Activated naive CD4-positive, alpha-beta T cell treated with anti-CD3 and anti-CD28 coated beads, Interleukin-2, amount 50 U/mL, for 16 hours (primary cell): ENCODE results near the gene BEND3.

Source experiments
- DNase-seq: peaks from one replicate; pipeline ENCODE4 v3.0.0-alpha.2; 2020

Gene BEND3

DNA sequence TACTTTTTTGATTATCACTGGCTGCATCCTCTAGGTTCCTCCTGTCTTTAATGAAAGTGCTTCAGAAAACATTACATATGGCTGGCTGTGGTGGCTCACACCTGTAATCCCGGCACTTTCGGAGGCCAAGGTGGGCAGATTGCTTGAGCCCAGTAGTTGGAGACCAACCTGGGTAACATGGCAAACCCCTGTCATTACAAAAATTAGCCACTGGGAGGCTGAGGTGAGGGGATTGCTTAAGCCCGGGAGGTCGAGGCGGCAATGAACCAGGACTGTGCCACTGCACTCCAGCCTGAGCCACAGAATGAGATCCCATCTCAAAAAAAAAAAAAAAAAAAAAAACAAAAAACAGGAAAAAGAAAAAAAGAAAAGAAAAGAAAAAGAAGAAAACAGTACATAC lies 35.3 kb downstream of the BEND3 start:
- no peak for DNase-seq

DNA sequence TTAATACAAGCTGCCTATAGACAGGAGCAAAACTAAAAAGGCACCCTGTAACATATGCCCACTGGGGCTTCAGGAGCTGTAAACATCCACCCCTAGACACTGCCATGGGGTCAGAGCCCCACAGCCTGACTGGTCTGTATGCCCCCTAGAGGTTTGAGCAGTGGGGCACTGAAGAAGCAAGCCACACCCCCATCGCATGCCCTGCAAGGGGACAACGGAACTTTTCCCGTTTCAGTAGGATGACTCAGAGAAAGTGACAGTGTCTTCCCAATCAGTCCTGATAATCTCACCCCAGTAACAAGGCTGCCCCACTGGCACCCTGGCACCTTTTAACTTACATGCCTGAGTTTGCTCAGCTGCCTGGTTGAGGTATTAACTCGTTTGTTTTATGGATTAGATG lies 35.9 kb downstream of the BEND3 start:
- no peak for DNase-seq

DNA sequence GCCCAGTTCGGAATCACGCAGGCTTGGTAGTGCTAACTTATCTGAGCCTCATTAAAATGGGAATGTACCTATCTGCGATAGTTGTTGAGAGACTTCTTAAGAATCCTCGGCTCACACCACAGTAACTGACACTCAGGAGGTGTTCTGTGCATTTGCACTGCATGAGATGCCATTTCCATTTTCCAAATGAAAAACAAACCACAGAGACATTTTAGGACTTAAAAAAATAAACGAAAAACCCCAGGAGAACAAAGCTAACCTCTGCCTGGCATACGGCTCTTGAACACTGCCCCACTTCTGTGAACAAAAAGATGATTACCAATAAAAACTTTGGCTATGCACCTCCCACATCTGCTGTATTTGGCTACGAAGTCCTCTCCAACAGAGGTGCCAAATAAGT lies 37.6 kb downstream of the BEND3 start:
- DNase-seq, result no peak

DNA sequence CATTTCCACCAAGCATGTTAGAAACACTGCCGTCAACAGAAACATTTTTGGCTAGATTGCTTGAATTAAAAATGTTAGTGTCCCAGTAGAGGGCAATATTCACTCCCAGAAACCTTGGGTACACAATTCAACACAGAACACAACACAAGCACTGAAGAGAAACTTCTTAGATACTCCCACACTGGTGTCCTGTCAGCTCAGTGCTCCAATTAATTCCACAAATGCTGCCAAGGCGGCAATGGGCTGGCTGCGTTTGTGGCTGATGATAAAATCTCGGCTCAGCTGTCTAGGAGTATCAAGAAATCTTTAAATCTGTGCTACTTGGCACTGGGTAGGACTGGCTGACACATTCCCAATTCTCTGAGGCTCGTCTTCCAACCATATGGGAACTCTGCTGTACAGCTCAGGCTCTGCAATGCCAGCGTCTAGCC lies 39.3 kb downstream of the BEND3 start:
- DNase-seq, result no peak

DNA sequence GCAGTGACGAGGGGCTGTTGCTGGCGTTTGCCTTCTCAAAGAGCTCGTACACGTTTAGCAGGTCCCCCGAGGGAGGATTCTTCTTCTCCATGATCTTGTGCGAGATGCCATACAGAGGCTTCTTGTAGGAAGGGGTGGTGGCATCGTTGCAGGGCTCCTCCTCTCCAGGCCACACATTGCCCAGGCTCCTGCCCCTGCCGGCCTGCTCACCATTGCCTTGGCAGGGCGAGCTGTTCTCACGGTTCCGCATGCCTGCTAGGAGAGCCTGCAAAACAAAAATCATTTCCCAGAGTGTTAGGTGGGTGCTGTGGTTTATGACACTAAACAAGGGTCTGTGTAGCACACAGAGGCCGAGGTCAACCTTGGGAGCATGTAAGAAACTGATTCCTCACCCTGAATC lies 44.6 kb downstream of the BEND3 start:
- no peak for DNase-seq

DNA sequence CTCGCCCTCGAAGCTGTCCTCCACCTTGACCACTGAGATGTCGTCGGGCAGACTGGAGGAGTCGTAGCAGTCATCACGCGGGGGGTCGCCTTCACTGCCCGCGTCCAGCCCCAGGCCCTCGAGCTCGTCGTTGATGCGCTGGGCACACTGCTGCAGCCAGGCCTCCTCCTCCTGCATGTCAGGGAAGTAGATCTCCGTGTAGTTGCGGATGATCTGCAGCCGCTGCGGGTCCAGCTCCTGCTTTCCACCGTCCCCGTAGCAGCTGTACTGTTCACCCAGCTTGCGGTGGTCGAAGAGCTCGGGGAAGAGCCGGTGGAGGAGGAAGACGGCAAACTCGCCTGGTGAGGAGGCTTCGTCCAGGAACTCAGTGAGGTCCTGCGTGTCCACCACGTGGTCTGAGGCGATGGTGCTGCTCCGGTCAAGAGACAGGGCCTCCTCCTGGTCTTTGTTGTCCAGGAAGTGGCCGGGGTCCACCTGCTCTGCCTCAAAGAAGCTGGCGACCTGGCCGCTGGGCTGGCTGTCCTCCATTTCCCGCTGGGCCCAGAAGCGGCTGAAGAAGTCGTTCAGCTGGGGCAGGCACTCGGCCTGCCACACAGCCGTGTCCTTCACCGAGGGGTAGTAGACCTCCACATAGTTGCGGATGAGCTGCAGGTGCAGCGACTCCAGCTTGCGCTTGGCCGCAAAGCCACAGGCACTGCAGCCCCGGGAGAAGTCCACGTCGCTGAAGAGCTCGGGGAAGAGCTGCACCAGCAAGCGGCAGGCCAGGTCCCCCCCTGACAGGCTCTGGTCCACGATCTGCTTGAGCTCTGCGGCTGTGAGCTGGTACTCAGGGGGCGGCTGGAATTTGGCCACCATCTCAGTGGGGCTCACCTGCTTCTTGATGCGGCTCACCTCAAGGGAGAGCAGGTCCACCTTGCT lies 45.4 kb downstream of the BEND3 start:
- DNase-seq, result no peak

DNA sequence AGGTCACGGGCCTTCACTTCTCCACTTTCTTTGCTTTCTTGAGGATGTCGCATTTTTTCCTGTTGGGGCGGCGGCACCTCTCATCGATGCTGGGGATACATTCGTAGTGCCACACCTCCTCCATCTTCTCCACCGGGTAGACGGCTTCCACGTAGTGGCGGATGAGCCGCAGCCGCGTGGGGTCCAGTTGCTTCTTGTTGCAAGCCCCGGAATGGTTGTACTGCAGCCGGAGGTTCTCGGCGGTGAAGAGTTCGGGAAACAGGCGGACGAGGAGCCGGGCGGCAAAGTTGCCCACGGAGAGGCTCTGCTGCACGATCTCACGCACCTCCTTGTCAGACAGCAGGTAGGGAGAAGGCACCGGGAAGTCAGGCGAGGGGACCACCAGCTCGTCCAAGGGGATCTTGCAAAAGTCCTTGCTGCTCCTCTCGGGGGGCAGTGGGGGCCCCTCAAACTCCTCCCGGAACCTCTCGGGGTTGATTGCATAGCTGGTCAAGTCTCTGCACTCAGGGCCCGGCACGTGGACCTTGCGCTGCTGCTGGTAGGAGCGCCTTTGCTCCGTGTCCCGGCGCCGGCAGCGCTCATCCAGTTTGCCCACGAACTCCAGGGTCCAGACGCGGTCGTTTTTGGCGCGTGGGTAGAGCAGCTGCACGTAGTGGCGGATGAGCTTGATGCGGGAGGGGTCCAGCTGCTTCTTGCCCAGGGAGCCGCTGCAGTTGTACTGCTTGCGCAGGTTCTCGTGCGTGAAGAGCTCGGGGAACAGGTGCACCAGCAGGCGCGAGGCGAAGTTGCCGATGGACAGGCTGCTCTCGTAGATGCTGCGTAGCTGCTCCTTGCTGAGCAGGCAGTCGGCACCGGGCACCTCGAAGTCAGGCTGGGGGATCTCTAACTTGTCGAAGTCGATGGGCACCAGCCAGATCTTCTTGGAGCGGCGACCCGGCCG lies 46.4 kb downstream of the BEND3 start:
- DNase-seq, result no peak

DNA sequence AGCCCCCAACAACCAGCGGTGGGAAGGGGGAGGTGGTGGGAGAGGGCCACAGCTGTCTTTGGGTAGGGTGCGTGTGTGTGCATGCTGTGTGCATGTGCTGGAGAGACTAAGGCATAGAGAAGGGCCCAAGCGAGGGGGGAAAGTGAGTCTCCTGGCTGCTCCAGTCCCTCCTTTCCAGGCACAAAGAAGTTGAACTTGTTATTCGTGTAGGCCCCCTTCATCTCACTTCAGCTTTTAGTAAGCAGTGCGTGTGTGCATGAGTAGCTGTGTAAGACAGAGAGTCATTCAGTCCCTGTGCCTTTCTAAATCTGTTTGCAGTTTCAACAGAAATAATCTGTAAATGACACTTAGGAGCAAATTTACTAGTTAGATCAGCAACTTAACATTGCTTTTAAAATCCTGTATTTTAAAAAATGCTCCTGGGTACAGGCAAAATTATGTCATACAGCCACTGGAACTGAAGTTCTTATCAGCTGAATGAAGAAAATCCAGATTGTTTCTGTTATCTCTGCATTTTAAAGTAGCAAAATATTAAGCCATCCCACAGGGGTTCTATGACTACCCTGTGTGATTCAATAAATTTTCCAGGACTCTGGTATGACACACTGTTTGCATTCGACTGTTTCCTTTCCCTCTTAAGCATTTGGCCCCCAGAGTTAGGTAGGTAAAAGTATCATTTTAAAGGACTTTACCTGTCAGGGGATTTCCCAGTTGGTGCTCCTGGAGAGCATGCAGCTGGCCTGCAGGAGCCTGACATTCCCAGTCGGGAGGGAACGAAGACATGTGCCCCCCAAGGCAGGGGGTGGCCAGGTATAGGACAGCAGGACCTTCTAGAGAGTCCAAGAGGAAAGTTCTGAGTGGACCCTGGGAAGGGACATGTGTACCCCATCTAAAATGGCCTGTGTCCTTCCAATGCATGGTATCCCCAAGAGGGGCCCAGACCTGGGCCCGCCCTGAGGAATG lies 48.3 kb downstream of the BEND3 start:
- no peak for DNase-seq

DNA sequence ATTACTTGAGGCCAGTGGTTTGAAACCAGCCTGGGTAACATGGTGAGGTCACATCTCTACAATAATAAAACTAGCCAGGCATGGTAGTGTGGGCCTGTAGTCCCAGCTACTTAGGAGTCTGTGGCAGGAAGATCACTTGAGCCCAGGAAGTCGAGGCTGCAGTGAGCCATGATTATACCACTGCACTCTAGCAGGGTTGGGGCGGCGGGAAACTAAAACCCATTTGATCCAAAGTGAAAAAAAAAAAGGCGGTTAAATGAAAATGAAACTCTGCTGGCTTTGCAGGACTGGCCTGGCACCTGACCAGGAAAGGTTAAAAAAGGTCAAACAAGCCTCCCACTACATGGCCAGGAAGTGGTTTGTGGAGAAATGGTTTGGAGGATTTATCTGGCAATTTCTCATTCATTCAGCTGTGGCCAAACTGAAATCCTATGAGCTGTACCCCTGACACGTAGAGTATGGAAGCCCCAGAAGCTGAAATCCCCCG lies 50.7 kb downstream of the BEND3 start:
- no peak for DNase-seq

DNA sequence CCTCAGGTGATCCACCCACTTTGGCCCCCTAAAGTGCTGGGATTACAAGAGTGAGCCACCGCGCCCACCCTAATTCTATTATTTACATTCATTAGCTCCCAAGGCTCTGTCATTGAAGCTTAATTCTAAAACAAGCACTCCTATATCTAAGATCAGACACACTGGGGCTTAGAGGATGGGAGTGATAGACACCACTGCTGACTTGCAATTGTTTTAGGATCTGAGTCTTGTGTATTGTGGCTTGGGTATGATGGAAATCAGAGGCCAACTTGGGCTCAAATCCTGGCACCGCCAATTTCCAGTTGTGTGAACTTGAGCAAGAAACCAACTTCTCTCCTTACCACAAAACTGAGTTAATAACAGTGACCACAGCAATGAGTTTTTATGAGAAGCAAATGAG lies 52.6 kb downstream of the BEND3 start:
- DNase-seq, result no peak

DNA sequence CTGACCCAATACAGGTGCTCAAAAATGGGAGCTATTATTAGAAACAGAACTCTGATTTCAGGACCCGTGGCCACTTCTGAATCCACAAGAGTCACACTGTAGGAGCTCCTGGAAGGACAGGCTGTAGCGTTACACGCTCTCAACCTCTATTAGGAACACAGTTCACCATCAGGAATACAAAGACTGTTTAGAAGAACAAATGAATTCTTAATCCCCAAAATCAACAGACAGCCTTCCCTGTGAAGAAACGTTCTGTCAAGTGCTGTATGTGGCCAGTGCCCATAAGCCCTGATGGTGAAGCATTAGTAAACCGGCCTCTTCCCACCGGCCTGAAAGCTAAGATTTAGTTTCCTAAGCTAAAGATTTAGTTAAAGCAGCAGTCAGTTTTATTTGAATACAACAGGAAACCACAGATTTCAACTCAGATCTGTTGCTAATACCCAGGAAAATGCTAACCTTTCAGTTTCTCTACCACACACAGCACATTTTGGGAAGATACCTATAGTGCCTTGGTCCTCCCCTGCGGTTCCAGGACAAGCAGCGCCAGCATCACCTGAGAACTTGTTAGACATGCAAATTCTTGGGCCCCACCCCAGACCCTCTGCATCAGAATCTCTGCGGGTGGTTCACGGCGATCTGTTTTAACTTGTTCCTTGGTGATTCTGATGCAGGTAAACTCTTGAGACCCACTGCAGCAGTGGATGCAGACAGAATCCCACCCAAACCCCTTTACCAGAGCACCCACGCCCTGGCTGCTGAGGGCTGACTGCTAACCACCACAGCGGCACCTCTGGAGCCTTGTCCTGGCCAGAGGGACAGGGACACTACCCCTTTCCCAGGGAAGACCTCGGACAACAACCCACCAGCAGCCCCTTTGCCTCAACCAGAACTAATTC lies 53.9 kb downstream of the BEND3 start:
- DNase-seq, result no peak

DNA sequence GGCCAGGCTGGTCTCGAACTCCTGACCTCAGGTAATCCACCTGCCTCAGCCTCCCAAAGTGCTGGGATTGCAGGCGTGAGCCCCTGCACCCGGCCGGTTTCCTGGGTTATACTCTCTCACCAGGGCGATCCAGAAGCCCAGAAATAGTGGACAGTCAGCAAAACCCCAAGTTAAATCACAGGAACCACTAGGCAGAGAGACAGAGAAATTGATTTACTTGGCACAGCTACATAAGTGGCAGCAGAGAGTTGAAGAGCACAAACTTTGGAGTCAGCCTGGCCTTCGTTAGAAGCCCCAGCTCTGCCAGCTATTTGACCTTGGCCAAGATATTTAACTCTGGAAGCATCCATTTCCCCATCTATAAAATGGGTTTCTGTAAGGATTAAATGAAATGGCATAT lies 54.6 kb downstream of the BEND3 start:
- DNase-seq, result no peak

DNA sequence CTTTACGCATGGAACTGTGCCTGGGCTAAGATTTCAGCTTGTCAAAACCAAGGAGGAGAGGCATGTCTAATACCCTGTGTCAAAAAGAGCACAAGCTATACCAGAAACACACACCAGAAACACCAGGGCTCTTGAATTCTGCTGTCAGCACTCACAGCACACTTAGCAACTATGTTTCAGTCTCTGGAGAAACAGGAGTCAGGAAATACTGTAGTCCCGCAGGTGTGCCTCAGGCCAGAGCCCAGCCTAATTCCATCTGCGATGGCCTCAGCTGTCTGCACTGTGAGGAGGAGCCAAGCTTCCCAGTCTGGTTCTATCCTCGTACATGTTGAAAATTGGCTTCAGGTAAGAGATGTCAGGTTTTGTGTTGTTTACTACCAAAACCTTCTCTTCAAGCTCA lies 55.7 kb downstream of the BEND3 start:
- DNase-seq, result no peak

DNA sequence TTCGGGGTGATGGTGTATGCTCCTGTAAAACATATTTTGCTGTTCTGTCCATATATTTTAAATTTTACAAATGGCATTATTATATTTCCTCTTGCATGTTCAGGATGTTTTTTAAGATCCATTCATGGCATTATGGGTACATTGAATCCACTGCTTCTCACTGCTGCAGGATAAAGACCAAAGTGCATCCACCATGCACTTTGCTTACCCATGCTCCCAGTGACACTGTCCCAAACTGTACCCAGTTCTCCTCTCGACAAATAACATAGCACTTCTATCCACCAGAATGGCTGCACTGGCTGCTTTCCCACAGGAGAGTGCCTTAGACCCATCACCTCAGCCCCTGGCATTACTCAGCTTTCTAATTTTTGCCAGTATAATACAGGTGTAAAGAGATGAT lies 57.6 kb downstream of the BEND3 start:
- no peak for DNase-seq

DNA sequence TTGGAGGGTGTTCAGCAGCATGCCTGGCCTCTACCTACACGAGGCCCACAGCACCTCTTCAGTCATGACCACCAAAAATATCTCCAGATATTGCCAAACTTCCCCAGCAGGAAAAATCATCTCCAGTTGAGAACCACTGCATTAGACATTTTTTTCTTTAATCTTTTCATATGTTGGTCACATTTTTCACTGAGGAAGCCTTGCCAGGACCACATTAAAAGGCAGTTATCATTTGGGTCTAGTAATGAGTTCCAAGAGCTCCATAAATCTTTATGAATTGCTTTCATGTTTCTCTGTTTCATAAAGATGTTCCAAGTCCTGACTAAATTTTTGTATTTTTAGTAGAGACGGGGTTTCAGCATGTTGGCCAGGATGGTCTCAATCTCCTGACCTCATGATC lies 58.5 kb downstream of the BEND3 start:
- DNase-seq, result no peak

DNA sequence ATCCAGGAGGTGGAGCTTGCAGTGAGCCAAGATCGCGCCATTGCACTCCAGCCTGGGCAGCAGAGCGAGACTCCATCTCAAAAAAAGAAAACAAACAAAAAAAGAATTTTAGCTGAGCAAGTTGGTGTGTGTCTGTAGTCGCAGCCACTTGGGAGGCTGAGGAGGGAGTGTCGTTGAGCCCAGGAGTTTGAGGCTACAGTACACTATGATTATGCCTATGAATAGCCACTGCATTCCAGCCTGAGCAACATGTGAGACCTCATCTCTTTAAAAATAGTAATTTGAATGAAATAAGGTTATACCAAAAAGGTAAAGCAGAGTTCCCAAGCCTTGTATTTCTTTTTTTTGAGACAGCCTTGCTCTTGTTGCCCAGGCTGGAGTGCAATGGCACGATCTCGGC lies 67.5 kb downstream of the BEND3 start:
- DNase-seq, result no peak

DNA sequence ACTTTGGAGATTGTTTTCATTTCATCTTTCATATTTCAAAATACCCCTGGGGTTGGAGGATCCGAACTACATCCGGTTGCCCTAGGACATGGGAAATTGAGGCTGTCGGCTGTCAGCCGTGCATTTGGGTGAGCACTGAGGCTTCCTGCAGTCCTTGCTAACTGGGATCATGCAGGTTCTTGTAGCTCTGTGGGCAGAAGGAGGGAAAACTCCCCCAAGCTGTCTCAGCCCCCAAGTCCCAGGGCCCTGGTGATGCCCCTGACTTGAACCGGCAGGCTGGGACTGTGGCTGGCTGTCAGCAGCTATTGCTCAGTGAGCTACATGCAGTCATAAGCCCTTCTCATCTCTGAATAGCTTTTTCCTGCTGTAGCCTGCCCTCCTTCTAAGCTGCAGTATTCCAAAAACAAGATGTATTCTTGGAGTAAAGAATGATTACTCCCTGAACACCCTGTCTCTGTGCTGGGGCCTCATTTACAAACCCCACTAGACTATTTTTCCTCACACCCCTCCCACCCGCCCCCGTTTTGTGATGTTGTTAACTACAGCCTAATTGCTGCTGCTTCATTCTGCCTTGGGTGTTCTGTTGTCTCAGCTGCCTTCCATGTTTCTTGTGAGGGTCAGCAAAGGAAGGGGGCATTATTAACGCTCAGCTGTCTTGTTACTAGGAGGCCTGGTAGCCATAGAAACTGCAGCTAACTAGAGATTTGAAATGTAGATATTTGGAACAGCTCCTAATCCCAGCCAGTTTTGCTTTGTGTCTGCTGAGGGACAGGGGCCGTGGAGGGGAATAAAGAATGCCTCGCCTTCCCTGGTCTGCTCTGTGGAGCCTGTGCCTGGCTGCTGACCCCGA lies 69.3 kb downstream of the BEND3 start:
- DNase-seq, result no peak

DNA sequence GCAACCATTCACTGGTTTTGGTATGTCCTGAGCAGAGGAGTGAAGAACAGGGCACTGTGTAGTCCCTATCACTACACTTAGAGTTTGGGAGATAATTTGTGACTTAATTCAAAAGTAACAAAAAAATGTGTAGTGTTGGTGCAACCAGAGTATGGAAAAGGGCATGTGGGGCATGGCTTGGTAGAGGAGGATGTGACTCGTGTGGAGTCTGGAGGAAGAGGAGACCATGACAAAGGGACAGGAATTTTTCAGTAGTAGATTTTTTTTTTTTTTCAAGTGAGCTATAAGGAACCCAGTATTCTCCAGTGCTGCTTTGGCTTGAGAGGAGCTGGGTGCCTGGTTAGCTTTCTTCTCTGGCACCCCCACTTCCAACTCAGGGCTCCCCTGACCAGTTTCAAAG lies 82.2 kb downstream of the BEND3 start:
- no peak for DNase-seq

DNA sequence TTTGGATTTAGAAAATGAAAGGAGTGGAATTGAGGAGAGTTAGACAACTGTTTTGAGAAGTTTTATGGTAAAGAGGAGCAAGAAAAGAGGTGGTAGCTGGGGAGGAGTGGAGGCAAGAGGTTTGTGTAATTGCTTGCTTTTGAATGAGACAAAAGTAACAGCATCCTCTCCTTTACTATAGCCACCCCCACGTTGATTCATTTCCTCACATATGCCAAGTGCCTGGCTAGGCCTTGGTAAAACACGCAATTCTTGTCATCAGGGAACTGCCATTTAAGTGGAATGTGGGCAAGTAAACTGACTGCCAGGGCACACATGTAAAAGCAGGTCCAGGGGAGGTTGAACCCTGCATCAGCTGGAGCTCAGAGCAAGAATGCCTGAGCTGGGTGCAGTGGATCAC lies 83.3 kb downstream of the BEND3 start:
- no peak for DNase-seq

DNA sequence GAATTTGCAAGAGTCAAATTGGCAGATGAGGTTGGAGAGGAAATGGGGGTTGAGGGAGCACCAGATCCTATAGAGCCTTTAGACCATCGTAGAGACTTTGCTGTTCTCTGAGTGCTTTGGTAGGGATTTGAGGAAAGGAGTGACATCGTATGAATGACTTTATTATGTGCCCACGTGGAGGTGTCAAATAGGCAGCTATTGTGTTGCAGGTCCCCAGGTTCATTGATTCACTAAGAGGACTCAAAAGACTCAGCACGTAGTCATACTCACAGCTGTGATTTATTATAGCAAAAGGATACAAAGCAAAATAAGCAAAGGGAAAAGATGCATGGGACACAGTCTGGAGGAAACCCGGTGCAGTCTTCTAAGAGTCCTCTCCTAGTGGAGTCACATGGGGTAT lies 85.2 kb downstream of the BEND3 start:
- no peak for DNase-seq

DNA sequence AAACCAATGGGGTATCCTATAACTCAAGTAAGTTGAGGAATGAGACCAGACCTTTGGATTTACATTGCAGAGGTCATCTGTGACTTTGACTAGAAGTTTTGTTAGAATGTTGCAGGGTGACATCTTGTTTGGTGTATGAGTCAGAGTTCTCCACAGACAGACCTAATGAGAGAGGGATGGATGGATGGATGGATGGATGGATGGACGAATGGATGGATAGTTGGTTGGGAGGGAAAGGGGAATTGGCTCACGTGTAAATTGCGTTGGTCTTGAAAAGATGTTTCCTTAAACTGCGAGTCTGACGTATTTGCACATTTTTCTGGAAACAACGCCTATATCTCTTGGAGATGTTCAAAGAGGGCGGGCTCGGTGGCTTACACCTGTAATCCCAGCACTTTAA lies 88.3 kb downstream of the BEND3 start:
- DNase-seq, result no peak
